WTC11 (cell line): ENCODE results near the gene PCDHGC5.

ENCODE experiments used
- FOXK1 ChIP-seq: sonication (generic); formaldehyde crosslinking; IDR thresholded peaks from 2 replicates; pipeline ENCODE4 v1.8.0; 2022; ENCODE audit warnings: mild to moderate bottlenecking, moderate library complexity, missing genetic modification reagents
- MXD4 ChIP-seq: fragments of 250-450 bp; sonication (Bioruptor Pico); IDR thresholded peaks from 2 replicates; pipeline ENCODE4 v1.8.0; 2021; ENCODE audit warnings: mild to moderate bottlenecking, moderate library complexity, borderline replicate concordance
- ZNF232 ChIP-seq: sonication (generic); formaldehyde crosslinking; IDR thresholded peaks from 2 replicates; pipeline ENCODE4 v1.8.0; 2022; ENCODE audit warnings: mild to moderate bottlenecking, missing genetic modification reagents

- TF ChIP-seq FOXK1 (no peak), MXD4 (CRISPR knock-in tag) (no peak), ZNF232 (CRISPR knock-in tag) (no peak)
These were observed 35.1 kb downstream of the PCDHGC5 start for GRCh38 chr5:141523991-141524390.
